ENCODE data around the gene MUC5AC.
"Not testable (repeated sequence)": the region's sequence is repeated elsewhere in the genome, so short reads cannot be mapped to it uniquely, and the experiment has no call there.

Gene MUC5AC

GRCh38 chr11:1160231-1161101 lies 2.7 kb downstream of the MUC5AC start:
- no peak for DNase-seq

DNA sequence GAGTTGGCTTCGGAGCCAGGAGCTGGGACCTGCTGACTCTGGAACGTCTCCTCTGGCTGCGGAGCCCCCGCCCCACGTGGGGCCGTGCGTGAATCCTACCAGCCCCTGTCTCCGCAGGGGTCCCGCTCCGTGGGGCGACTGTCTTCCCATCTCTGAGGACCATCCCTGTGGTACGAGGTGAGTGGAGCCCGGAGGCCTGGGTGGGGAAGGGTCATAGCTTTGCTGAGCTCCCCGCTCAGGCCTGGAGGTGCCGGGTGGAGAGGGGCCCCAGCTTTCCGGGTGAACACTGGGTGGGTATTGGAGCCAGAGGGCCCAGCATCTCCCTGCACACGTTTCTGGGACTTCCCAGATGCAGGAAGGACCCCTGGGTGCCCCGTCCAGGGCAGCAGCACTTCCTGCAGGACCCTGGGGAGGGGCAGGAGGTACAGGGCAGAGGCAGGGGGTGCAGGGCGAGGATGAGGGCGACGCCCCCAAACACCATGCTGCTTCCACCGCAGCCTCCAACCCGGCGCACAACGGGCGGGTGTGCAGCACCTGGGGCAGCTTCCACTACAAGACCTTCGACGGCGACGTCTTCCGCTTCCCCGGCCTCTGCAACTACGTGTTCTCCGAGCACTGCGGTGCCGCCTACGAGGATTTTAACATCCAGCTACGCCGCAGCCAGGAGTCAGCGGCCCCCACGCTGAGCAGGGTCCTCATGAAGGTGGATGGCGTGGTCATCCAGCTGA lies 3.8 kb downstream of the MUC5AC start:
- DNase-seq = no peak

DNA sequence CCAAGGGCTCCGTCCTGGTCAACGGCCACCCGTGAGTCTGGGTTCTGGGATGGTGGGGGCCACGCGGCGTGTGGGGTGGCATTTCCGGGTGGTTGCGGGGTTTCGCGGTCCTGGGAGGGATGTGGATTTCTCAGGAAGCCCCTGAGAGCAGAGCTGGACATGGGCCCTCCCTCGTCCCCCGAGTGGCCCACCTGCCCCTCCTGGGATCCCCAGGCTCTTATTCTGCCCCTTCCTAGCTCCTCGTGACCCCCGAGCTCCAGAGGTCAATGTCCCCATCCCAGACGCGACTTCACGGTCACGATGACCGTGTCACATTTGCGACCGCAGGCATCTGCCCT lies 4.4 kb downstream of the MUC5AC start:
- no peak for DNase-seq

GRCh38 chr11:1162491-1163311 lies 4.9 kb downstream of the MUC5AC start:
- DNase-seq = no peak

DNA sequence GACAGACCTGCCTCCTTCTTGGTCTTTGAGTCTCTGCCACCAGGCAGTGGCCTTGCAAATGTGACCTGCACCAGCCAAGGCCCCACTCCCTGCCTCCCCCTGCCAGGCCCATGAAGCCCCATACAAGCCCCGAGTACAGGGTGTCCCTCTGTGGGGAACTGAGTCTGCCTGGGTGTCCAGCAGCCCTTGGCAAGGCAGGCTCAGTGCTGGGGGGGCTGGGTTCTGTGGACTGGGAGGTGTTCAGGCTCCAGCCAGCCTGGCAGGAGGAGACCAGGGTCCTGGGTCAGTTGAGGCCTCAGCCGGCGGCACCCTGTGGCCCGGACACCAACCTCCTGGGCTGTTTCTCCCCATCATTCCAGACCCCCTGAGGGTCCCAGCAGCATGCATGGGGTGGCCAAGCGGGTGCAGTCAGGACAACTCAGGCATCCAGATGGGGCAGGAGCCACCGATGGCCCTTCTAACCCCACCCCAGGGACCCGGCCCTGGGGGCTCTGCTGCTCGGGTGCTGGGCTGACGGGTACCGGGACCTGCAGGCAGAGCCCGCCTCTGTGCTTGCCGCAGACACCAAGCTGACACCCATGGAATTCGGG lies 5.7 kb downstream of the MUC5AC start:
- DNase-seq = no peak

DNA sequence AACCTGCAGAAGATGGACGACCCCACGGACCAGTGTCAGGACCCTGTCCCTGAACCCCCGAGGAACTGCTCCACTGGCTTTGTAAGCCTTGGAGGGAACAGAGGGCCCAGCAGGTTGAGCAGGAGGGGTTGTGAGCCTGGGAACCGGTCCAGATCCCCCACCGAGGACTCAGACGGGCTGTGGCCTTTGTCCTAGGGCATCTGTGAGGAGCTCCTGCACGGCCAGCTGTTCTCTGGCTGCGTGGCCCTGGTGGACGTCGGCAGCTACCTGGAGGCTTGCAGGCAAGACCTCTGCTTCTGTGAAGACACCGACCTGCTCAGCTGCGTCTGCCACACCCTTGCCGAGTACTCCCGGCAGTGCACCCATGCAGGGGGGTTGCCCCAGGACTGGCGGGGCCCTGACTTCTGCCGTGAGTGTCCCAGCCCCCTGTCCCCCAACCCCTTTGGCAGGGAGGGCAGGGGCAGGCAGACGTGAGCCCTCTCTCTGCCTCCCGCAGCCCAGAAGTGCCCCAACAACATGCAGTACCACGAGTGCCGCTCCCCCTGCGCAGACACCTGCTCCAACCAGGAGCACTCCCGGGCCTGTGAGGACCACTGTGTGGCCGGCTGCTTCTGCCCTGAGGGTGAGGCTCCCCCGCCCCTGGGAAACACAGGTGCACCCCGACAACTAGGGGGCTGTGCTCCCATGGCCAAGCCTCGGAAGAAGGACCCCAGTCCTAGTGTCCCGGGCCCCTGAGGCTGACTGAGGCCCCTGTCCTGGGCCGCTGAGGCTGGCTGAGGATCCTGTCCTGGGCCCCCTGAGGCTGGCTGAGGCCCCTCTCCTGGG lies 6.4 kb downstream of the MUC5AC start:
- DNase-seq = no peak

DNA sequence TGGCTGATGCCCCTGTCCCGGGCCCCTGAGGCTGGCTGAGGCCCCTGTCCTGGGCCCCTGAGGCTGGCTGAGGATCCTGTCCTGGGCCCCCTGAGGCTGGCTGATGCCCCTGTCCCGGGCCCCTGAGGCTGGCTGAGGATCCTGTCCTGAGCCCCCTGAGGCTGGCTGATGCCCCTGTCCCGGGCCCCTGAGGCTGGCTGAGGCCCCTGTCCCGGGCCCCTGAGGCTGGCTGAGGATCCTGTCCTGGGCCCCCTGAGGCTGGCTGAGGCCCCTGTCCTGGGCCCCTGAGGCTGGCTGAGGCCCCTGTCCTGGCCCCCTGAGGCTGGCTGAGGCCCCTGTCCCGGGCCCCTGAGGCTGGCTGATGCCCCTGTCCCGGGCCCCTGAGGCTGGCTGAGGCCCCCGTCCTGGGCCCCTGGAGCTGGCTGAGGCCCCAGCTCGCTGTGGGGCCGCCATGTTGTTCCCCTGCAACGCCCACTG lies 7.1 kb downstream of the MUC5AC start:
- not testable (repeated sequence) for DNase-seq

DNA sequence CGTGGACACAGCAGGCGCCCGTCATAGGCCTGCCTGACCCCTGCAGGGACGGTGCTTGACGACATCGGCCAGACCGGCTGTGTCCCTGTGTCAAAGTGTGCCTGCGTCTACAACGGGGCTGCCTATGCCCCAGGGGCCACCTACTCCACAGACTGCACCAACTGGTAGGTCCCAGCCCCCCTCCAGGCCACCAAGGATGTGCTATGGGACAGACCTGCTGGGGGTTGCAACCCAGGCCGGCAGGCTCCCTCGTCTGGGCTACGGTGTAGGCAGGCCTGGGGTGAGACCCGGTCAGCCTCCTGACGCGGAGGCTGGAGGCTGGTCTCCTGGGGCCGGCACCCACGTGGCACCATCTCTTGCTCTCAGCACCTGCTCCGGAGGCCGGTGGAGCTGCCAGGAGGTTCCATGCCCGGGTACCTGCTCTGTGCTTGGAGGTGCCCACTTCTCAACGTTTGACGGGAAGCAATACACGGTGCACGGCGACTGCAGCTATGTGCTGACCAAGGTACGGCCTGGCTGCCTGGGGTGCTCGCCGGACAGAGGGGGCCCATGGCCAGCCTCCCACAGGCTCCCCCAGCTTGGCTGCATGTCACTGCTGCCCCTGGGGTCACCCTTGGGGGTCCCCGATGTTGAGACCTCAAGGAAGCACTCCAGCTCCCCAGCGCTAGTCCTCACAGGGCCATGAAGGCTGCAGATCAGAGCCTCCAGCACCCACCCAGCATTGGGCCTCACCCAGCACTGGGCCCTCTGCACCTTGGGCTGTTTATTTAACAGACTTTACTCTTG lies 7.7 kb downstream of the MUC5AC start:
- no peak for DNase-seq

GRCh38 chr11:1167256-1167655 lies 9.5 kb downstream of the MUC5AC start:
- DNase-seq = no peak

- no peak for DNase-seq
Measured at GRCh38 chr11:1167751-1168231, 10.0 kb downstream of the MUC5AC start.

DNA sequence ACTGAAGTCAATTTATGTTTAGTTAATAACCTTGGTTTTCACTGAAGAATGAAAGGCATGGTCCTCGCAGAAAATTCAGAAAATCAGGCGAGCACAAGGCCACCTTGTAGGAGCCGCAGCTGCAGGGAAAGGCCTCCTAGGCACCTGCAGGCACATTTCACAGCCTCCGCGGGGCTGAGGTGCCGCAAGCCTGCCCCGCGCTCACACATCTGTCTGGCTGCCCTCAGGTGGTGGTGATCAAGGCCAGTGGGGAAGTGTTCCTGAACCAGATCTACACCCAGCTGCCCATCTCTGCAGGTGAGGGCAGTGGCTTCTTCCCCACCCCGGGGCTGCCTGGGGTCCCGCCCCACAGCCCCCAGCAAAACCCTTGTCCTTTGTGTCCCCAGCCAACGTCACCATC lies 10.5 kb downstream of the MUC5AC start:
- no peak for DNase-seq

GRCh38 chr11:1168721-1169161 lies 11.0 kb downstream of the MUC5AC start:
- DNase-seq = no peak

- DNase-seq = no peak
Measured at GRCh38 chr11:1171223-1171984, 13.7 kb downstream of the MUC5AC start.

DNA sequence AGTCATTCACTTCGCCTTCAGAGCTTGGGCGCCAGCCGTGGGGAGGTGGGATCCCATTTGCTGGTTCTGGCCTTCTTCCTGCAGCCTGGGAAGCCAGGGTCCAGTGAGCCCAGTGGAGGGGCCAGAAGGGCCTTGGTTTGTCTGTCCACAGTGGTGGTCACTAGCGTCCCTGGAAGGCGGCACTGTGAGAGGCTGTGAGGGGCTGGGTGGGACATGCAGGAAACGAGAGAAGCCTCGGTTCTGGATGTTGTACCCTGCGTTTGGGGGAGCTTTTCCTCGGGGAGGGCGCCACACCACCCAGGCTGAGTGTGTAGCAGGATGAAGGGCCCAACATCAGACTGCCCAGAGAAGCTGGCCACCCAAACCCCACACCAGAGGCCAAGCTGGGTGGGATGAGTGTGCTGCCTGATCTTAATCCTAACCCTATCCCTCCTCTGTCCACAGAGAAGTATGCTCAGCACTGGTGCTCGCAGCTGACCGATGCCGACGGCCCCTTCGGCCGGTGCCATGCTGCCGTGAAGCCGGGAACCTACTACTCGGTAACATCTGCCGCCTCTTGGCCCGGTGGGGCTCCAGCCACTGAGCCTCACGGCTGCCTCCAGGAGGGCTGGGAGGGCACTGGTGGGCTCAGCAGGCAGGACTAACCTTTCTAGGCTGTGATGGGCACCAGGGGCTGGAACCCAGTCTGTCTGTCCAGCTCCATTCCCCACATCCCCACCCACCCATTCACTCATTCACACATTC lies 14.4 kb downstream of the MUC5AC start:
- DNase-seq = no peak

- no peak for DNase-seq
Measured at GRCh38 chr11:1172729-1173117, 15.0 kb downstream of the MUC5AC start.

GRCh38 chr11:1173396-1173795 lies 15.6 kb downstream of the MUC5AC start:
- DNase-seq = not testable (repeated sequence)

- DNase-seq = no peak
Measured at GRCh38 chr11:1174441-1175370, 17.0 kb downstream of the MUC5AC start.
